ENCODE measurements around the gene PAM.

DNA sequence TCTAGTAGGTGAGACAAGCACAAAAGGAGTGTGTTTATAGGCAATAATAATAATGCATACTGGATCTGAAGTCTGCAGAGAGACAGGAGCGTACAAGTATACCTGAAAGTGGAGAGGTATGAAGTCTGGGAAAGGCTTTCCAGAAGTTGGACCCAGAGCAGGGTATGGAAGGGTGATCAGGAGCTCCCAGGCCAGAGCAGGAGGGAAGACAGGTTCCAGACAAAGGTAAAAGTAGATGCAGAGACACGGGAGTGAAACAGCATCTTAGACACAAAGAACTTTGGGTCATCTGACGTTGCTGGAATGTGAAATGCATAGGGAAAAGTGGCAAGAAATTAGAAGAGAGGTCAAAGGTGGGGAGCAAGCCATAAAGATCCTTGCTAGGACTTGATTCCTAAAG, 175.1 kb downstream of the PAM start:
- TF ChIP-seq EZH2 (IDR thresholded peaks at IDR 0.05; ENCODE audit: low read depth, low read length, severe bottlenecking), result no peak
- TF ChIP-seq, protein P1, sequence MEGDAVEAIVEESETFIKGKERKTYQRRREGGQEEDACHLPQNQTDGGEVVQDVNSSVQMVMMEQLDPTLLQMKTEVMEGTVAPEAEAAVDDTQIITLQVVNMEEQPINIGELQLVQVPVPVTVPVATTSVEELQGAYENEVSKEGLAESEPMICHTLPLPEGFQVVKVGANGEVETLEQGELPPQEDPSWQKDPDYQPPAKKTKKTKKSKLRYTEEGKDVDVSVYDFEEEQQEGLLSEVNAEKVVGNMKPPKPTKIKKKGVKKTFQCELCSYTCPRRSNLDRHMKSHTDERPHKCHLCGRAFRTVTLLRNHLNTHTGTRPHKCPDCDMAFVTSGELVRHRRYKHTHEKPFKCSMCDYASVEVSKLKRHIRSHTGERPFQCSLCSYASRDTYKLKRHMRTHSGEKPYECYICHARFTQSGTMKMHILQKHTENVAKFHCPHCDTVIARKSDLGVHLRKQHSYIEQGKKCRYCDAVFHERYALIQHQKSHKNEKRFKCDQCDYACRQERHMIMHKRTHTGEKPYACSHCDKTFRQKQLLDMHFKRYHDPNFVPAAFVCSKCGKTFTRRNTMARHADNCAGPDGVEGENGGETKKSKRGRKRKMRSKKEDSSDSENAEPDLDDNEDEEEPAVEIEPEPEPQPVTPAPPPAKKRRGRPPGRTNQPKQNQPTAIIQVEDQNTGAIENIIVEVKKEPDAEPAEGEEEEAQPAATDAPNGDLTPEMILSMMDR (IDR thresholded peaks at IDR 0.05; ENCODE audit: control extremely low read depth in 1 of 3, insufficient read depth in 1 of 3, low read depth in 1 of 3, low read length in 3 of 3), result no peak
- no peak for TF ChIP-seq CHD2 (IDR thresholded peaks at IDR 0.05; ENCODE audit: low read length)

Data from H1 (cell line).